Midbrain (tissue), 1 donor: ENCODE measurements around the gene ZNF559.
A peak's percentile ranks its signal among the peaks of the same experiment; 100 is the strongest.
"Not testable (repeated sequence)": the region's sequence is repeated elsewhere in the genome, so short reads cannot be mapped to it uniquely, and the experiment has no call there.

Experiments used
- DNase-seq: peaks from one replicate; lab custom pipeline; 2025; lab: John Stamatoyannopoulos, UW

Gene ZNF559

GRCh38 chr19:9323919-9324583 is at the start of gene ZNF559:
TSS of gene ZNF559 (plus strand) at chr19:9324179. CDS start at chr19:9338550, 14,371 bp downstream.
- DNase-seq: peak; percentile 94

GRCh38 chr19:9283485-9283884 is 40.5 kb upstream of the ZNF559 start:
- not testable (repeated sequence) for DNase-seq

GRCh38 chr19:9289231-9289884 is 34.6 kb upstream of the ZNF559 start:
- DNase-seq: no peak

- no peak for DNase-seq
Measured at GRCh38 chr19:9295411-9295849, 28.5 kb upstream of the ZNF559 start.

GRCh38 chr19:9296336-9296735 is 27.6 kb upstream of the ZNF559 start:
- no peak for DNase-seq

GRCh38 chr19:9306443-9306842 is 17.5 kb upstream of the ZNF559 start:
- no peak for DNase-seq

- DNase-seq: no peak
Measured at GRCh38 chr19:9308091-9308770, 15.7 kb upstream of the ZNF559 start.

- DNase-seq: peak; percentile 98
Measured at GRCh38 chr19:9309139-9309973, 14.6 kb upstream of the ZNF559 start, which contains the start of gene ZNF699. TSS of gene ZNF699 (minus strand) at chr19:9309838. CDS start at chr19:9305119, 4,719 bp downstream.

- DNase-seq: no peak
Measured at GRCh38 chr19:9309974-9310446, 14.0 kb upstream of the ZNF559 start.

GRCh38 chr19:9313756-9314155 is 10.2 kb upstream of the ZNF559 start:
- no peak for DNase-seq

GRCh38 chr19:9321338-9321737 is 2.6 kb upstream of the ZNF559 start:
- DNase-seq: no peak

- DNase-seq: not testable (repeated sequence)
Measured at GRCh38 chr19:9321756-9322155, 2.2 kb upstream of the ZNF559 start.

- not testable (repeated sequence) for DNase-seq
Measured at GRCh38 chr19:9322201-9322600, 1.8 kb upstream of the ZNF559 start.

- peak; percentile 82 for DNase-seq
Measured at GRCh38 chr19:9323557-9323918, 441 bp upstream of the ZNF559 start.

- DNase-seq: no peak
Measured at GRCh38 chr19:9324584-9324962, 594 bp downstream of the ZNF559 start.

- no peak for DNase-seq
Measured at GRCh38 chr19:9329999-9330398, 6.0 kb downstream of the ZNF559 start.

GRCh38 chr19:9342610-9343304 is 18.8 kb downstream of the ZNF559 start:
- no peak for DNase-seq

- no peak for DNase-seq
Measured at GRCh38 chr19:9345005-9345404, 21.0 kb downstream of the ZNF559 start.

- no peak for DNase-seq
Measured at GRCh38 chr19:9348253-9348652, 24.3 kb downstream of the ZNF559 start.

GRCh38 chr19:9348671-9349070 is 24.7 kb downstream of the ZNF559 start:
- DNase-seq: no peak

- DNase-seq: no peak
Measured at GRCh38 chr19:9352505-9352904, 28.5 kb downstream of the ZNF559 start.
